HFF-Myc (cell line): Measurements from ENCODE around the gene WDR73.
A peak's percentile ranks its signal among the peaks of the same experiment; 100 is the strongest.

ENCODE experiments used
- DNase-seq: peaks from one replicate; pipeline ENCODE4 v3.0.0-alpha.2; 2011; ENCODE audit warnings: low read depth; ENCODE audit errors: extremely low read depth
- H3K4me3 ChIP-seq: replicated peaks from 2 replicates; pipeline ENCODE4 v1.5.1; 2011; ENCODE audit warnings: low read depth, mild to moderate bottlenecking, control low read depth, low read length
- CTCF ChIP-seq: IDR thresholded peaks from 2 replicates; pipeline ENCODE4 v1.5.1; 2012; ENCODE audit warnings: mild to moderate bottlenecking, low read depth, low read length, control low read depth; ENCODE audit errors: missing control alignments

The WDR73 gene

GRCh38 chr15:84668221-84668982 is 14.3 kb upstream of the WDR73 start:
- H3K4me3 ChIP-seq, result no peak overlapping the region
- no peak for DNase-seq
- no peak for TF ChIP-seq CTCF

- no peak for TF ChIP-seq CTCF
- no peak overlapping the region for H3K4me3 ChIP-seq
- no peak for DNase-seq
Measured at GRCh38 chr15:84666373-84666772, 12.3 kb upstream of the WDR73 start.

- DNase-seq, result no peak
- H3K4me3 ChIP-seq, result no peak overlapping the region
- no peak for TF ChIP-seq CTCF
Measured at GRCh38 chr15:84661001-84661400, 6.9 kb upstream of the WDR73 start.

- no peak overlapping the region for H3K4me3 ChIP-seq
- no peak for TF ChIP-seq CTCF
- DNase-seq, result no peak
Measured at GRCh38 chr15:84659904-84660781, 6.1 kb upstream of the WDR73 start.

- peak overlapping the region; percentile 51 for H3K4me3 ChIP-seq
- no peak for TF ChIP-seq CTCF
- no peak for DNase-seq
Measured at GRCh38 chr15:84658788-84659411, 4.8 kb upstream of the WDR73 start.

- TF ChIP-seq CTCF, result peak; percentile 67
- DNase-seq, result no peak
- peak within 1 kb of the TSS; percentile 51 for H3K4me3 ChIP-seq
Measured at GRCh38 chr15:84658080-84658787, 4.2 kb upstream of the WDR73 start, which contains the start of gene NMB. NMB (minus strand) TSS chr15:84658199; CDS start chr15:84658152, 47 bp downstream.
